Caco-2 (cell line): ENCODE results near the gene MANBA. TPM values are rescaled to one million over a fixed set of nuclear protein-coding genes. Genes with fewer than 3 reads are reported as not detected.
"Not testable (repeated sequence)": the region's sequence is repeated elsewhere in the genome, so short reads cannot be mapped to it uniquely, and the experiment has no call there.

ENCODE experiments used
- BruUV-seq: library from RNA; stranded (reverse); fragments of 400-500 nt; replicated peaks from 2 replicates; lab custom pipeline; 2021; lab: Mats Ljungman, UMichigan
- CTCF ChIA-PET: fragments of 300-600 bp; sonication (Branson Sonifier 250); formaldehyde crosslinking; loops from one replicate; lab custom pipeline; 2022; ENCODE audit warnings: antibody characterized with exemption; lab: Charles Lee
- POLR2A ChIA-PET: fragments of 300-600 bp; sonication (Branson Sonifier 250); formaldehyde crosslinking; loops from one replicate; lab custom pipeline; 2022; ENCODE audit warnings: antibody characterized with exemption; lab: Charles Lee
- DNase-seq, 2 experiments: peaks; one replicate each; pipeline versions ENCODE4 v3.0.0 to v3.0.0-alpha.2; 2020 to 2022
- H3K27me3 ChIP-seq: replicated peaks from 2 replicates; pipeline ENCODE4 v1.6.0; 2011; ENCODE audit warnings: low read length; ENCODE audit not compliant: control insufficient read depth, insufficient read depth
- H3K36me3 ChIP-seq: 2 replicates; pipeline ENCODE4 v1.5.1; 2011; ENCODE audit warnings: low read length; ENCODE audit not compliant: control insufficient read depth, insufficient read depth
- H3K4me1 ChIP-seq: fragments of 250-450 bp; sonication (Bioruptor Pico); 2 replicates; pipeline ENCODE4 v1.5.1; 2020; ENCODE audit warnings: mild to moderate bottlenecking
- H3K4me3 ChIP-seq: 2 replicates; pipeline ENCODE4 v1.5.1; 2011; ENCODE audit warnings: low read depth, mild to moderate bottlenecking, control low read depth, low read length
- H3K9me3 ChIP-seq: fragments of 250-450 bp; sonication (Bioruptor Pico); 2 replicates; pipeline ENCODE4 v1.5.1; 2020; ENCODE audit warnings: mild to moderate bottlenecking, moderate library complexity
- H3K27ac Mint-ChIP-seq: one replicate; pipeline ENCODE4 v1.8.0; 2022; ENCODE audit warnings: mixed read lengths; ENCODE audit not compliant: unreplicated experiment
- H3K27me3 Mint-ChIP-seq: one replicate; pipeline ENCODE4 v1.8.0; 2022; ENCODE audit warnings: mixed read lengths; ENCODE audit not compliant: insufficient read depth, unreplicated experiment
- H3K36me3 Mint-ChIP-seq: one replicate; pipeline ENCODE4 v1.8.0; 2022; ENCODE audit warnings: mild to moderate bottlenecking, mixed read lengths; ENCODE audit not compliant: insufficient read depth, unreplicated experiment
- H3K4me1 Mint-ChIP-seq: one replicate; pipeline ENCODE4 v1.8.0; 2022; ENCODE audit warnings: low read depth, mixed read lengths; ENCODE audit not compliant: unreplicated experiment
- H3K4me3 Mint-ChIP-seq: one replicate; pipeline ENCODE4 v1.8.0; 2022; ENCODE audit warnings: mild to moderate bottlenecking, moderate library complexity, mixed read lengths; ENCODE audit not compliant: unreplicated experiment
- H3K9me3 Mint-ChIP-seq: one replicate; pipeline ENCODE4 v1.8.0; 2022; ENCODE audit warnings: mixed read lengths; ENCODE audit not compliant: unreplicated experiment
- CTCF ChIP-seq, 2 experiments: fragments of 200-600 bp in 1 of 2; IDR thresholded peaks; 1 replicate in 1 of 2; 2 replicates in 1 of 2; pipeline versions ENCODE4 v1.5.1 to v1.8.0; 2011 to 2022; ENCODE audit warnings: antibody characterized with exemption in 1 of 2, control low read depth in 1 of 2, inconsistent platforms in 1 of 2, low read depth in 1 of 2, low read length in 1 of 2, mild to moderate bottlenecking in 1 of 2, moderate library complexity in 1 of 2; ENCODE audit not compliant: insufficient read depth in 1 of 2, severe bottlenecking in 1 of 2, unreplicated experiment in 1 of 2
- intact Hi-C: fragments of 100-400 bp; cut with micrococcal nuclease; formaldehyde crosslinking; loops from one replicate; pipeline ENCODE4 v1.10.0; 2022; ENCODE audit not compliant: unreplicated experiment
- total RNA-seq: library from RNA; stranded (reverse); gene quantifications from 2 replicates; pipeline ENCODE4 v1.2.3, GENCODE V29; 2022

MANBA gene
- total RNA-seq, 1 experiment from 2014 or later = 53.5 TPM

- no TSS peak for BruUV-seq
- DNase-seq = peak; percentile 50 to 51
- no peaks in the 10 kb centered on the region for H3K36me3 Mint-ChIP-seq
- H3K4me3 Mint-ChIP-seq = no peak overlapping the region
- no peaks in the 10 kb centered on the region for H3K36me3 ChIP-seq
- ChIA-PET POLR2A (no interaction called here), CTCF (interaction anchor here (0.6 to 1.4 kb wide), 2 partner anchors 157 to 311 kb away, joined by 3 to 4 read pairs; no protein-coding TSS in a partner anchor)
- H3K27me3 Mint-ChIP-seq = no peaks in the 10 kb centered on the region
- H3K4me3 ChIP-seq = no peak overlapping the region
- H3K27me3 ChIP-seq = no peaks in the 10 kb centered on the region
- H3K9me3 Mint-ChIP-seq = no peaks in the 10 kb centered on the region
- peaks cover 28% of the 10 kb centered on the region for H3K4me1 ChIP-seq
- intact Hi-C loops = loop anchor here (1.0 to 10.0 kb wide), 5 partner anchors 138 to 409 kb away; partner anchors contain the start of gene SLC39A8
- peaks cover 39% of the 10 kb centered on the region for H3K4me1 Mint-ChIP-seq
- peak in 1 of 2 experiments; percentile 21 for TF ChIP-seq CTCF (IDR thresholded peaks at IDR 0.05; ENCODE audit: insufficient read depth in 1 of 2, low read depth in 1 of 2, low read length in 1 of 2, severe bottlenecking in 1 of 2, unreplicated experiment in 1 of 2)
- H3K27ac Mint-ChIP-seq = no peak overlapping the region
- no peaks in the 10 kb centered on the region for H3K9me3 ChIP-seq
These were observed 137.1 kb downstream of the MANBA start for GRCh38 chr4:102623622-102624021.

GRCh38 chr4:102620697-102621497 is 139.9 kb downstream of the MANBA start:
- peak; percentile 60 for TF ChIP-seq CTCF (IDR thresholded peaks at IDR 0.05; ENCODE audit: insufficient read depth in 1 of 2, low read depth in 1 of 2, low read length in 1 of 2, severe bottlenecking in 1 of 2, unreplicated experiment in 1 of 2)
- Histone ChIP-seq H3K4me3 (peak overlapping the region; percentile 30), H3K27me3 (no peaks in the 10 kb centered on the region), H3K4me1 (peaks cover 28% of the 10 kb centered on the region), H3K9me3 (no peaks in the 10 kb centered on the region), H3K36me3 (no peaks in the 10 kb centered on the region)
- CTCF ChIA-PET = interaction anchor here (0.6 to 1.7 kb wide), 27 partner anchors 9 to 478 kb away, joined by 3 to 15 read pairs (median 4); partner anchors contain the start of genes BDH2, MANBA, SLC9B1 and UBE2D3
- Mint-ChIP-seq H3K27ac (peak overlapping the region; percentile 87), H3K4me1 (peaks cover 39% of the 10 kb centered on the region), H3K36me3 (peaks cover 9% of the 10 kb centered on the region), H3K4me3 (peak overlapping the region; percentile 73), H3K27me3 (no peaks in the 10 kb centered on the region), H3K9me3 (no peaks in the 10 kb centered on the region)
- POLR2A ChIA-PET = interaction anchor here (0.5 to 1.5 kb wide), 6 partner anchors 11 to 399 kb away, joined by 3 to 14 read pairs (median 4); partner anchors contain the start of genes CISD2, SLC9B1 and UBE2D3
- DNase-seq = peak; percentile 74 to 81
- TSS peak; percentile 68 for BruUV-seq
- intact Hi-C loops = loop anchor here (1.0 to 10.0 kb wide), 11 partner anchors 54 to 478 kb away; partner anchors contain the start of genes BDH2, CISD2 and SLC39A8

- ChIA-PET CTCF (interaction anchor here (0.7 to 1.7 kb wide), 15 partner anchors 10 to 479 kb away, joined by 3 to 15 read pairs (median 4); partner anchors contain the start of genes BDH2, MANBA and UBE2D3), POLR2A (interaction anchor here (1.0 to 1.5 kb wide), 4 partner anchors 141 to 400 kb away, joined by 3 to 14 read pairs (median 5); partner anchors contain the start of genes CISD2, SLC9B1 and UBE2D3)
- Mint-ChIP-seq H3K4me1 (peaks cover 33% of the 10 kb centered on the region), H3K36me3 (peaks cover 16% of the 10 kb centered on the region), H3K27ac (peak overlapping the region; percentile 87), H3K4me3 (peak overlapping the region; percentile 73)
- not testable (repeated sequence) for H3K36me3 ChIP-seq, BruUV-seq, H3K27me3 ChIP-seq, H3K9me3 ChIP-seq, H3K27me3 Mint-ChIP-seq, H3K9me3 Mint-ChIP-seq
- Histone ChIP-seq H3K4me1 (peaks cover 24% of the 10 kb centered on the region), H3K4me3 (peak overlapping the region; percentile 5; the same call in 1 of the 2 replicates)
- intact Hi-C loops = loop anchor here (1.0 to 10.0 kb wide), 8 partner anchors 55 to 479 kb away; partner anchors contain the start of genes BDH2, CISD2 and SLC39A8
- peak in 1 of 2 experiments; percentile 27 for DNase-seq
These were observed 140.8 kb downstream of the MANBA start for GRCh38 chr4:102619776-102620631.

GRCh38 chr4:102619021-102619420 is 141.7 kb downstream of the MANBA start:
- H3K36me3 Mint-ChIP-seq = peaks cover 23% of the 10 kb centered on the region
- H3K9me3 ChIP-seq, POLR2A ChIA-PET, DNase-seq, intact Hi-C loops, H3K27me3 ChIP-seq, H3K36me3 ChIP-seq, H3K4me3 ChIP-seq, H3K27me3 Mint-ChIP-seq, BruUV-seq, H3K9me3 Mint-ChIP-seq, CTCF ChIA-PET, H3K4me3 Mint-ChIP-seq: not testable (repeated sequence)
- peaks cover 24% of the 10 kb centered on the region for H3K4me1 ChIP-seq
- peak overlapping the region; percentile 67 for H3K27ac Mint-ChIP-seq
- peaks cover 24% of the 10 kb centered on the region for H3K4me1 Mint-ChIP-seq
